Skeletal muscle satellite cell (primary cell): ENCODE results near the gene RNF114.
"Not testable (repeated sequence)": the region's sequence is repeated elsewhere in the genome, so short reads cannot be mapped to it uniquely, and the experiment has no call there.

ENCODE experiments used
- H3K27me3 ChIP-seq: 2 replicates; pipeline ENCODE4 v1.7.0; 2013; ENCODE audit warnings: low read length; ENCODE audit not compliant: control insufficient read depth, insufficient read depth
- H3K36me3 ChIP-seq: 2 replicates; pipeline ENCODE4 v1.7.0; 2013; ENCODE audit warnings: mild to moderate bottlenecking, control low read depth, low read length; ENCODE audit not compliant: insufficient read depth
- H3K4me1 ChIP-seq: 2 replicates; pipeline ENCODE4 v1.7.0; 2013; ENCODE audit warnings: low read length; ENCODE audit not compliant: control insufficient read depth, insufficient read depth
- H3K4me2 ChIP-seq: 2 replicates; pipeline ENCODE4 v1.7.0; 2013; ENCODE audit warnings: mild to moderate bottlenecking, low read length
- H3K4me3 ChIP-seq: 2 replicates; pipeline ENCODE4 v1.7.0; 2013; ENCODE audit warnings: low read length
- H3K9ac ChIP-seq: 2 replicates; pipeline ENCODE4 v1.7.0; 2013; ENCODE audit warnings: mild to moderate bottlenecking, low read depth, low read length, moderate library complexity
- H3K9me3 ChIP-seq: replicated peaks from 2 replicates; pipeline ENCODE4 v1.7.0; 2013; ENCODE audit warnings: mild to moderate bottlenecking, control low read depth, low read length

RNF114 gene

DNA sequence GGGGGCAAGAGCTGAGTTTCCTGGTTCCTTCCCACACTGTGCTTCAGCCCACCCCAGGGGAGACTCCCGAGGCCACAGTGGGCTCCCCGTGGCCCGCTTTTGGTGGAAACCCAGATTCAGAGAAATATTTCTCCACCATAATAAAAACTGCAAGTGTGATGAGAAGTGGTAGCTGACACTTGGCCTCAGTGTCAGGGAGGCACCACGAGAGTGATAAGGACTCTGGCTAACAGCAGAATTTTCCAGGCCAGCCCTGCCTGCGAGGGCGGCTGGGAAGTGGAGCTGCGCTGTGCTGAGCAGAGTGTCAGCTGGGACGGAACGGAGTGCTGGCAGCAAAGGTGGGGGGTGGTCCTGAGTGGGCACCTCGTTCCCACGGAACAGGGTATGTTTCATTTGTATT is 43.4 kb upstream of the RNF114 start:
- Histone ChIP-seq H3K9me3 (no peaks in the 10 kb centered on the region), H3K4me2 (no peak overlapping the region), H3K4me1 (peaks cover 9% of the 10 kb centered on the region), H3K36me3 (peaks cover 8% of the 10 kb centered on the region), H3K27me3 (no peaks in the 10 kb centered on the region), H3K9ac (no peak overlapping the region), H3K4me3 (no peak overlapping the region)

DNA sequence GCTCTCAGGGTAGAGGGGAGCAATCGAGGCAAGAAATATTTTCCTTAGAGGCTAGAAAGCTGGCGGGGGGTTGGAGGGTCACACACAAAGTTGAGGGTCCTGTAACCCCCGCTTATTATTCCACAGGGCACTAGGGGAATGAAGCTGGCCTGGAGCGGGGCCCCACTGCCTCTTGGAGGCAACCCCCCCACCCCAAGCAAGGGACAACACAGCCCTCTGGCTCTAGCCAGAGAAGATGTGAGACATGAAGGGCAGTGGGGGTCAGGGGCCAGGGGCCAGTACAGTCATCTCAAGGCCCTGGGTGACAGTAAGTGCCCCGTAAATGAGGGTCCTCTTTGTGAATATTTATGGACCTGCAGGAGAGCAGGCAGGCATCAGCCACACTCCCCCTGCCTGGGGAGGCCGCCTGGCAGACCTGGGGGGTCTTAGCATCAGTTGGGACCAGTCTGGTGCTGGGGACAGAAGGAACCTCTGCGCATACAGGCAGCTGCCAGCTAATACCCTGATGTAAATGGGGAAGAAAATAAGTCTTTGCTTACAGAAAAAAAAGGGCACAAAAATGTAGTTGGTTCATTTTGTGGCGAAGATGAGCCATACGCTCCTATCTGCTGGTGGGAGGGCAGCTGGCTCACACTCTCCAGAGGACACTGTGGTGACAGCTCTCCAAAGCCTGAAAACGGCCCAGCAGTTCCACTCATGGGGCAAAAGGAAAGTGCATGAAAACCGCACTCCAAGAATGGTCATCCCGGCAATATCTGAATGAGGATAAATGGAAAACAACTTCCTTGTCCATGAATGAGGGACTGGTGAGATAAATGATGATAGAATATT is 42.7 kb upstream of the RNF114 start:
- no peak overlapping the region for H3K4me3 ChIP-seq
- peaks cover 8% of the 10 kb centered on the region for H3K36me3 ChIP-seq
- peaks cover 2% of the 10 kb centered on the region for H3K4me1 ChIP-seq

DNA sequence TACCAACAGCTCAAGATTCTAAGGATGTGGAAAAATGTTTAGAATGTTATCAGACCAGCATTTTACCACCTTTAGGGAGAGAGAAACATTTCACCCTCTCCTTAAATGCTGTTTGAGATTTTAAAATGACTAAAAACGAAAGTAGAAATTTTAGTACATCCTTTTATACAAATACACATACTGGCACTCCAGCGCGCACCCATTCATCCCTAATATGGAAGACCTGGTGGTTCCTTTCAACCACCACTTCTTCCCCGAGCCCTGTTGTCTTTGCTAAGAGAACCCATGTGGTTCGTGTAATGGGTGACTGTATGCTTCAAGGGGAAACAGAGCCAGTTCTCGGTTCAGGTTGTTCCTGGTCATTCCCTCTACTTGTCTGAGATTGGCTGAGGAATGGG is 42.1 kb upstream of the RNF114 start:
- no peaks in the 10 kb centered on the region for H3K27me3 ChIP-seq
- H3K4me3 ChIP-seq, result no peak overlapping the region
- H3K36me3 ChIP-seq, result peaks cover 6% of the 10 kb centered on the region
- no peak overlapping the region for H3K9ac ChIP-seq
- no peaks in the 10 kb centered on the region for H3K9me3 ChIP-seq
- H3K4me2 ChIP-seq, result no peak overlapping the region
- no peaks in the 10 kb centered on the region for H3K4me1 ChIP-seq

More for the DNA sequence above, 42.7 kb upstream of the RNF114 start:
- no peak overlapping the region for H3K4me2 ChIP-seq
- no peaks in the 10 kb centered on the region for H3K9me3 ChIP-seq
- no peaks in the 10 kb centered on the region for H3K27me3 ChIP-seq
- H3K9ac ChIP-seq, result no peak overlapping the region

DNA sequence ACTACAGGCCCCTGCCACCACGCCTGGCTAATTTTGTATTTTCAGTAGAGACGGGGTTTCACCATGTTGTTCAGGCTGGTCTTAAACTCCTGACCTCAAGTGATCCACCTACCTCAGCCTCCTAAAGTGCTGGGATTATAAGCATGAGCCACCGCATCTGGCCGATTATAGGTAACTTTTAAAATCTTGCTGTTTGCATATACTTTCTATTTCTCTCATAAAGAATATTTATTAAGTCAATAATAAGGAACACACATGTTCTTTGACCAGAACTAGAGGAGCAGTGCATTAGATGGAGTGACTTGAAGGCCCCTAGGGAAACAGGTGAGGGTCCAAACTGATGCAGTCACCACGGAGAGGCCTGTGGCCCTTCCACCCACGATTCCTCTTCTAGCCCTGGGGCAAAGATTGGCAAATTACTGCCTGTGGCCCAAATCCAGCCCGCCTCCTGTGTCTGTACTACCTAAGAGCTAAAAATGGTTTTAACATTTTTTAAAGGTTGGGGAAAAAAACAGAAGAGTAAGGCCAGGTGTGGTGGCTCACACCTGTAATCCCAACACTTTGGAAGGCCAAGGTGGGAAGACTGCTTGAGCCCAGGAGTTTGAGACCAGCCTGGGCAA is 40.6 kb upstream of the RNF114 start:
- H3K36me3 ChIP-seq, H3K9me3 ChIP-seq, H3K27me3 ChIP-seq, H3K9ac ChIP-seq, H3K4me2 ChIP-seq, H3K4me3 ChIP-seq, H3K4me1 ChIP-seq: not testable (repeated sequence)

DNA sequence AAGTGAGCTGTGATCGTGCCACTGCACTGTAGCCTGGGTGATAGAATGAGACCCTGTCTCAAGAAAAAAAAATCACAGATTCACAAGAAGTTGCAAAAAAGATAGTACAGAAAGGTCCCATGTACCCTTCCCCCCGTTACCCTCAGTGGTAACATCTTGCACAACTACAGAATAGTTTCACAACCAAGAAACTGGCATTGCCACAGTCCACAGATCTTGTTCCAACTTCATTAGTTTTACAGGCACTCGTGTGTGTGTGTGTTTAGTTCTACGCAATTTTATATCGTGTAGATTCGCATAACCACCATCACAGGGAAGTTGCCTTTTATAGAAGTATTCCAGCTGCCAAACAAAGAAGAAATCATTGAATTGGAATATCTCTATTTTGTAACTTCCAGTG is 40.0 kb upstream of the RNF114 start:
- no peaks in the 10 kb centered on the region for H3K9me3 ChIP-seq
- no peak overlapping the region for H3K4me2 ChIP-seq
- no peaks in the 10 kb centered on the region for H3K36me3 ChIP-seq
- H3K9ac ChIP-seq, result no peak overlapping the region
- H3K27me3 ChIP-seq, result no peaks in the 10 kb centered on the region
- no peak overlapping the region for H3K4me3 ChIP-seq
- no peaks in the 10 kb centered on the region for H3K4me1 ChIP-seq

DNA sequence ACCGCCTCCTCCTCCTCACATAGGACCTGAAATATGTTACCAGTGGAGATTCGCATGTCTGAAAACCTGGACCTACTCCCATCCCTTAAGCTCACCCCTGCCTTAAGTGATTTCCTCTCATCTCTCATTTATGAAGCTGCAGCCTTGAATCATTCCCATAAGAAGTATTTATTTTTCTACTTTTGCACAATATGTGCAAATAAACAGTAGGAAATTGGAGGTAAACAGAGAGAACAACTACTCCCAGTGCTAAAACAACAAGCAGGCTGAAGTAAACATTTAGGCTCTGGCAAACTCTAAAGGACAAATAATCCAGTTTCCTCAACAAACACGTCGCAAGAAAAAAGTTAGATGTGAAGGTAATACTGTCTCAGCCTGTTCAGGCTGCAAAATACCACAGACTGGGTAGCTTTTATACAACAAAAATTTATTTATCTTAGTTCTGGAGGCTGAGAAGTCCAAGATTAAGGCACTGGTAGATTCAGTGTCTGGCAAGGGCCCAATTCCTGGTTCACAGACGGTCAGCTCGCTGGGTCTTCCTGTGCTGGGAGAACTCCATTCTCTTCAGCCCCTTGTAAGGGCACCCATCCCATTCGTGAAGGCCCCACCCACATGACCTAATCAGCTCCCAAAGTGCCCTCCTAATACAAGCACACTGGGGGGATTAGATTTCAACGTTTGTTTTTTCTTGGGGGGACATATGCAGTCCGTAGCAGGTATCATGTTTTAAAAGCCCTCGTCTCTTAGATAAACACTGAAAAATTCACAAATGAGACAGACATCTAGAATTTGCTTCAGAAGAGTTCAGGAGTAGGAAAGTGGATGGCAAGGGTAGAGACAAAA is 36.4 kb upstream of the RNF114 start:
- H3K27me3 ChIP-seq, result no peaks in the 10 kb centered on the region
- H3K4me3 ChIP-seq, result no peak overlapping the region
- no peaks in the 10 kb centered on the region for H3K9me3 ChIP-seq
- peaks cover 10% of the 10 kb centered on the region for H3K36me3 ChIP-seq
- H3K4me2 ChIP-seq, result no peak overlapping the region
- no peak overlapping the region for H3K9ac ChIP-seq
- H3K4me1 ChIP-seq, result no peaks in the 10 kb centered on the region

DNA sequence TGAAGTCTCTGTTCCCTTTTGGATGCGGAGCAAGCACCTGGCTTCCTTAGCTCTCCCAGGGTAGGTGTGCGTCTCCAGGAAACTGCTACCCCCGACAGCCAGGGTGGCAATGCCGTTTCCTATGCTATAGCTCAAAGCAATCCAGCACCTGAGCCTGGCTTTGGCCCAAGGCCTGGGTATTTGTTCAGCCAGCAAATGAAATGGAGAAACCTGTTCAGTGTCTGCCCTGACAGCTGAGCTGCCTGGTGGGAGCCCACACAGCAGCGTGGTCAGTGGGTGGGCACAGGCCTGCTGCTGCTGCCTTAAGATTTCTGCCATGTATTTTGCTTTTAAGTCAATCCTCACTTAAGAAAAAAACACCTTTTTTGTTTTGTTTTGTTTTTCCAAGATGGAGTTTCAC is 34.6 kb upstream of the RNF114 start:
- H3K4me1 ChIP-seq, result no peaks in the 10 kb centered on the region
- peaks cover 29% of the 10 kb centered on the region for H3K36me3 ChIP-seq
- no peak overlapping the region for H3K4me3 ChIP-seq
- H3K9me3 ChIP-seq, result no peaks in the 10 kb centered on the region
- no peaks in the 10 kb centered on the region for H3K27me3 ChIP-seq
- no peak overlapping the region for H3K4me2 ChIP-seq
- H3K9ac ChIP-seq, result no peak overlapping the region

DNA sequence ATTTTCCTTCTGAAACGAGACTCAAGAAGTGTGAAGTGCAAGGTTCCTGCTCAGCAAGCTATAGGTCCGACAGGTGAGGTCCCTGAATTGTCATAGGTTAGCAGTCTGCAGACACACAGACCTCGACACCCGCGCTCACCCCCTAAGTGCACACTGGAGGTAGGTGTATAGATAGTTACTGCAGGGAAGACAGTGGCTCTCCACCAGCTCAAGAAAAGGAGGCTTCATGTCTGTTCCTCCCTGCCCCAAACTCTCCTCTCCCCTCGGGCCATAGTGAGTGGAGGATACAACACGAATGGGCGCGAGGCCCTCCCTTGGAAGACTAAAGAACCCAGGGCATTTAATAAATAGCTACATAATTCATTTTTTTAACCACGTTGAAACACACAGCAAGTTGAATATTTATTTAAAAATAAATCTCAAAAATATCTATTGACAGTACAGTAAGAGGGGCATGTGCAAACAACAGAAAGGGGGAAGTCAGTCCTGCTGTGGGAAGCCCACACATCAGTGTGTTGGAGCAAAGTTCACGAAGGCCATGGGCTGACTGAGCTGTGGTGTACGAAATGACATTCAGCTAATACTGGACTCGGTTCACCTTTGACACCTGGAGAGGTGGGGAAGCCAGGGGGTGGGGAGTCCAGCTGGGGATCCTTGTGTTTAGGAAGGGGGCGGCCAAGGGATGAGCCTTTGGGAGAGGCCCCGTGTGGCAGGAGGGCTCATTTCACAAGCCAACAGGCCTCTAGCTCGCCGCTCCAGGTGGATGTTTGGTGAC is 31.6 kb upstream of the RNF114 start:
- Histone ChIP-seq H3K9ac (no peak overlapping the region), H3K4me2 (no peak overlapping the region), H3K36me3 (peaks cover 41% of the 10 kb centered on the region), H3K9me3 (no peaks in the 10 kb centered on the region), H3K4me3 (no peak overlapping the region), H3K4me1 (no peaks in the 10 kb centered on the region), H3K27me3 (no peaks in the 10 kb centered on the region)

DNA sequence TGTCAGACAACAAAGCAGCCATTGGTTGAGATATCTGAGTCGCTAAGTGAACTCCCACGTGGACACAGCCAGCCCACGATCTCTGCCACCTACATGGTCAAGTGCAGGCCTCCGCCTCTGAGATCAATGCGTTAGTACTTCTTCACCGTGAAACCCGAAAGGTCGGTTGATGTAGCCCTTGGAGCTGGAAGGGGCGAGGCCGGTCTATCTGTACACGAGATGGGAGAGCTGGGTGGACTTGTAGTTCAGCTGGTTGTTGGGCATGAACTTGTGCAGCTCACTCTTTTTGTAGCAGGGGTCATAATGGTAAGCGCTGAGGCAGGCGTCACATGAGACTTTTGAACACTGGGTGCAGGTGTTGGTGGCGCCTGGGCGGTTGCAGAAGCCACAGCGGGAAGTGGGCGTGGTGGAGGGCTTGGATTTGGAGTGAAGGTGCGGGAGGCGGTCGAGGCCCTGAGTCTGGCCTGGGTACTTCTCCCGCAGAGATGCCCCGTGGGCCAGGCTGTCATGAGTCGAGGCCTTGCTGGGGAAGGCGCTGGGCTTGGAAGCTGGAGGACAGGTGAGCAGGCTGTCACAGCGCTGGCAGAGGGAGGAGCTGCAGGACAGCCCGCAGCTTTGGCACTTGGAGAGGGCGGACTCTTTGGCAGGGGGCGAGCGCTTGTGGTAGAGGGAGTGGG is 30.6 kb upstream of the RNF114 start:
- Histone ChIP-seq H3K9me3 (no peaks in the 10 kb centered on the region), H3K36me3 (peaks cover 46% of the 10 kb centered on the region), H3K4me2 (no peak overlapping the region), H3K9ac (no peak overlapping the region), H3K4me1 (no peaks in the 10 kb centered on the region), H3K4me3 (no peak overlapping the region), H3K27me3 (no peaks in the 10 kb centered on the region)

DNA sequence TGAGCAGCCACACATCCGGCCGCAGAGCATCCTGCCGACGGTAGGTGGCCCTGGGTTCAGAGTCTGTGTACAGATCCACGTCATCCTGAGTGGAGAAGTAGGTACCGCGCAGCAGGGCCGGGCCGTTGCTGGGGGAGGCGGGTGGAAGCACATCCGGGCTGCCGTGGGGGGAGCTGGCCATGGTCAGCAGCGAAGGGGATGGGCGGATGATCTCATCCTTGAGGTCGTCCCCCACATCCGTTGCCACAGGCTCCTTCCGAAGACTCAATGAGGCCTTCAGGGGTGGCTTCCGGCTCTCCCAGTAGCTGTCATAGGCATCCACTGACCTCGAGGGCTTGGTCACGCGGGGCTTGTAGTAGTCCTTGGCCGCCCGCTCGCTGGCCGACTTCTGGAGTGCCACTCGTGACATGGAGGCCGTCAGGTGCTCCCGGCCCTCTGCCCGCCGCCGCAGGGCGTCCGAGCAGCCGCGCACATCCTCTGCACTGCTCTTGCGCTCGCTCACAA is 30.0 kb upstream of the RNF114 start:
- H3K9ac ChIP-seq, result no peak overlapping the region
- no peak overlapping the region for H3K4me2 ChIP-seq
- H3K9me3 ChIP-seq, result no peaks in the 10 kb centered on the region
- no peak overlapping the region for H3K4me3 ChIP-seq
- peaks cover 46% of the 10 kb centered on the region for H3K36me3 ChIP-seq
- H3K27me3 ChIP-seq, result no peaks in the 10 kb centered on the region
- H3K4me1 ChIP-seq, result no peaks in the 10 kb centered on the region
